K562 (cell line): ENCODE data around the gene RASGRP1. TPM values are rescaled to one million over a fixed set of nuclear protein-coding genes. Genes with fewer than 3 reads are reported as not detected.

Experiments used
- ATAC-seq: fragments of 200-7000 bp; cut with Tn5 transposase; 3 replicates; pipeline ENCODE4 v1.9.1; 2020; ENCODE audit warnings: moderate library complexity
- BruUV-seq: library from RNA; stranded (reverse); fragments of 400-500 nt; replicated peaks from 2 replicates; lab custom pipeline; 2021; lab: Mats Ljungman, UMichigan
- CTCF ChIA-PET: fragments of 300-600 bp; formaldehyde crosslinking; extraction: SDS; loops from one replicate; lab custom pipeline; 2021; ENCODE audit warnings: low intra/inter-chr PET ratio; lab: Yijun Ruan, JAX
- POLR2A ChIA-PET: fragments of 300-600, 350-650 bp; sonication (Branson Sonifier 250); formaldehyde crosslinking; extraction: SDS; loops from one replicate; lab custom pipeline; 2021; ENCODE audit warnings: antibody characterized with exemption, inconsistent platforms; lab: Yijun Ruan, JAX
- DNase-seq, 4 experiments: peaks; one replicate each; pipeline versions ENCODE4 v3.0.0 to v3.0.0-alpha.2; 2011 to 2018; ENCODE audit warnings: low spot score in 3 of 4, mixed read lengths in 3 of 4; ENCODE audit errors: extremely low read depth in 1 of 4
- FAIRE-seq: peaks from 2 replicates; lab custom pipeline; 2011; peaks lifted over from hg19 to GRCh38; lab: Jason Lieb, UNC
- H2AFZ ChIP-seq: 2 replicates; pipeline ENCODE4 v1.6.0; 2011; ENCODE audit warnings: low read depth, low read length, control low read depth, inconsistent platforms
- H3K27ac ChIP-seq: fragments of 200-600 bp; 3 replicates; pipeline ENCODE4 v1.8.0; 2011; ENCODE audit warnings: low read depth, mild to moderate bottlenecking, control low read depth, inconsistent platforms, low read length, moderate library complexity, mixed read lengths; ENCODE audit errors: extremely low read depth
- H3K27me3 ChIP-seq, 2 experiments: fragments of 300-600 bp in 1 of 2; 2 replicates in 1 of 2; 3 replicates in 1 of 2; pipeline versions ENCODE4 v1.6.0 to v1.8.0; 2011; ENCODE audit warnings: inconsistent platforms in 2 of 2, low read length in 2 of 2, mild to moderate bottlenecking in 1 of 2, mixed read lengths in 1 of 2, moderate library complexity in 1 of 2; ENCODE audit not compliant: control insufficient read depth in 2 of 2, insufficient read depth in 2 of 2
- H3K36me3 ChIP-seq: fragments of 300-600 bp; 3 replicates; pipeline ENCODE4 v1.8.0; 2011; ENCODE audit warnings: mild to moderate bottlenecking, low read length, inconsistent platforms; ENCODE audit not compliant: control insufficient read depth, insufficient read depth
- H3K4me1 ChIP-seq, 2 experiments: fragments of 200-600 bp in 1 of 2; replicated peaks in 1 of 2; 2 replicates in 1 of 2; 3 replicates in 1 of 2; pipeline versions ENCODE4 v1.5.1 to v1.8.0; 2011; ENCODE audit warnings: inconsistent platforms in 2 of 2, low read length in 2 of 2, mild to moderate bottlenecking in 1 of 2, mixed read lengths in 1 of 2, moderate library complexity in 1 of 2; ENCODE audit not compliant: control insufficient read depth in 2 of 2, insufficient read depth in 2 of 2
- H3K4me2 ChIP-seq: 2 replicates; pipeline ENCODE4 v1.6.1; 2011; ENCODE audit warnings: low read length, control low read depth, inconsistent platforms, mixed read lengths; ENCODE audit not compliant: insufficient read depth
- H3K4me3 ChIP-seq: fragments of 200-600 bp; sonication (generic), shearing (Covaris generic); 2 replicates; pipeline ENCODE4 v1.5.1; 2016; ENCODE audit warnings: control low read depth, inconsistent platforms
- H3K79me2 ChIP-seq: fragments of 200-600 bp; 3 replicates; pipeline ENCODE4 v1.8.0; 2011; ENCODE audit warnings: low read length, inconsistent platforms; ENCODE audit not compliant: control insufficient read depth, insufficient read depth
- H3K9ac ChIP-seq, 2 experiments: 2 replicates each; pipeline versions ENCODE4 v1.6.0 to v1.6.1; 2011; ENCODE audit warnings: low read depth in 2 of 2, low read length in 2 of 2, control low read depth in 1 of 2, inconsistent platforms in 1 of 2, mild to moderate bottlenecking in 1 of 2, mixed read lengths in 1 of 2; ENCODE audit not compliant: insufficient read depth in 1 of 2
- H3K9me1 ChIP-seq: one replicate; pipeline ENCODE4 v1.6.0; 2011; ENCODE audit warnings: inconsistent platforms, mild to moderate bottlenecking, low read length, moderate library complexity; ENCODE audit not compliant: control insufficient read depth, insufficient read depth
- H3K9me3 ChIP-seq: replicated peaks from 2 replicates; pipeline ENCODE4 v1.5.1; 2011; ENCODE audit warnings: low read depth, low read length, inconsistent platforms; ENCODE audit not compliant: control insufficient read depth, insufficient read depth
- H4K20me1 ChIP-seq: replicated peaks from 2 replicates; pipeline ENCODE4 v1.6.1; 2011; ENCODE audit warnings: low read length, inconsistent platforms, mixed read lengths; ENCODE audit not compliant: control insufficient read depth, insufficient read depth
- DDX20 ChIP-seq: fragments of 450-650 bp; IDR thresholded peaks from 2 replicates; pipeline ENCODE4 v1.6.1; 2016; ENCODE audit warnings: missing genetic modification characterization, low read depth, mild to moderate bottlenecking, missing compliant biosample characterization, moderate library complexity
- FUS ChIP-seq: fragments of 200-400 bp; formaldehyde crosslinking; optimal IDR thresholded peaks from 2 replicates; pipeline ENCODE3; 2017; ENCODE audit warnings: low read depth, low read length
- GABPA ChIP-seq: fragments of 200-800 bp; sonication (Bioruptor generic); conservative IDR thresholded peaks from 2 replicates; pipeline ENCODE4 v1.6.1; 2016; ENCODE audit warnings: low read depth, missing genetic modification characterization, missing compliant biosample characterization
- IFI16 ChIP-seq: fragments of 250-450 bp; sonication (Bioruptor Pico); IDR thresholded peaks from 2 replicates; pipeline ENCODE4 v2.1.2; 2022; ENCODE audit warnings: mild to moderate bottlenecking, inconsistent platforms
- KAT2B ChIP-seq: IDR thresholded peaks from one replicate; pipeline ENCODE4 v1.6.1; 2012; ENCODE audit warnings: low read depth, mild to moderate bottlenecking, control low read depth, inconsistent platforms, low read length, moderate library complexity
- KLF10 ChIP-seq: fragments of 250-450 bp; sonication (Bioruptor Pico); IDR thresholded peaks from 2 replicates; pipeline ENCODE4 v1.6.1; 2021; ENCODE audit warnings: matching md5 sums
- MEIS2 ChIP-seq: fragments of 450-650 bp; IDR thresholded peaks from 2 replicates; pipeline ENCODE4 v1.6.1; 2014; ENCODE audit warnings: mild to moderate bottlenecking; ENCODE audit not compliant: partially characterized antibody
- PBX2 ChIP-seq, 2 experiments: IDR thresholded peaks in 1 of 2; conservative IDR thresholded peaks in 1 of 2; 2 replicates each; pipeline ENCODE4 v1.6.1; 2016; ENCODE audit warnings: low read depth in 2 of 2, mild to moderate bottlenecking in 1 of 2, missing compliant biosample characterization in 1 of 2, missing genetic modification characterization in 1 of 2, moderate library complexity in 1 of 2
- PHF20 ChIP-seq: fragments of 450-650 bp; IDR thresholded peaks from 2 replicates; pipeline ENCODE4 v1.6.1; 2018; ENCODE audit not compliant: partially characterized antibody
- PKNOX1 ChIP-seq: fragments of 450-650 bp; IDR thresholded peaks from 2 replicates; pipeline ENCODE4 v1.6.1; 2016
- TARDBP ChIP-seq: fragments of 450-650 bp; IDR thresholded peaks from 2 replicates; pipeline ENCODE4 v1.6.1; 2016
- TEAD4 ChIP-seq, 2 experiments: sonication (generic) in 1 of 2; formaldehyde crosslinking in 1 of 2; IDR thresholded peaks; 2 replicates each; pipeline versions ENCODE4 v1.6.1 to v1.8.0; 2012 to 2022; ENCODE audit warnings: borderline replicate concordance in 1 of 2, inconsistent platforms in 1 of 2, low read length in 1 of 2, mild to moderate bottlenecking in 1 of 2, missing genetic modification reagents in 1 of 2
- THRA ChIP-seq: fragments of 450-650 bp; IDR thresholded peaks from 2 replicates; pipeline ENCODE4 v1.6.1; 2017; ENCODE audit warnings: mild to moderate bottlenecking, moderate library complexity
- ZNF395 ChIP-seq: fragments of 200-800 bp; sonication (Bioruptor generic); IDR thresholded peaks from 2 replicates; pipeline ENCODE4 v1.6.1; 2017; ENCODE audit warnings: missing genetic modification characterization, missing compliant biosample characterization
- WGBS: fragments of 100-300 bp; shearing (Covaris generic); methylation state at CpG from one replicate; pipeline ENCODE4 v1.1.6; 2016; ENCODE audit warnings: low coverage, mixed read lengths; ENCODE audit not compliant: insufficient coverage; ENCODE audit errors: missing lambda C conversion rate; 5-methylcytosine and 5-hydroxymethylcytosine counted together
- in situ Hi-C: fragments of 300-500 bp; cut with MboI; formaldehyde crosslinking; loops from 4 replicates; pipeline ENCODE4 v1.15.0; 2018; ENCODE audit warnings: inconsistent platforms, mixed read lengths
- intact Hi-C: fragments of 100-400 bp; cut with micrococcal nuclease; formaldehyde crosslinking; loops from 2 replicates; pipeline ENCODE4 v1.14.2; 2022
- polyA plus RNA-seq, 8 experiments: library from polyadenylated mRNA; depleted of rRNA in 4 of 8; stranded (reverse) in 5 of 8; unstranded in 3 of 8; fragments of >200 nt; fragmentation: Nextera tagmentation in 2 of 8; fragmentation: Illumina TruSeq in 1 of 8; extraction: Ambion mirVana in 2 of 8; extraction: Trizol in 1 of 8; gene quantifications; 2 replicates each; pipeline versions ENCODE4 v1.2.1 to v1.2.3, GENCODE V29; 2011 to 2014; ENCODE audit warnings: inconsistent platforms in 1 of 8, missing spikeins in 1 of 8
- total RNA-seq, 7 experiments: library from RNA; depleted of rRNA in 6 of 7; stranded (reverse); fragments of >200 nt in 6 of 7; fragmentation: Illumina TruSeq in 2 of 7; extraction: Trizol in 2 of 7; gene quantifications; 2 replicates each; pipeline versions ENCODE4 v1.2.1 to v1.2.3, GENCODE V29; 2011 to 2021; ENCODE audit warnings: low replicate concordance in 1 of 7

Gene RASGRP1
- total and polyA plus RNA-seq, 9 of the 15 experiments (the other 6 are each of a cell fraction or from before 2014, with no cell fraction given), result 0.14 to 0.72 (median 0.31) TPM

GRCh38 chr15:38602910-38603670, 38.5 kb upstream of the RASGRP1 start:
- no peak overlapping the region; the same call in 1 of the 3 replicates for H3K27ac ChIP-seq
- peak; percentile 37 for FAIRE-seq
- H3K79me2 ChIP-seq, result no peaks in the 10 kb centered on the region
- intact Hi-C loops, result loop anchor here (2.0 kb wide), 1 partner anchor 38 kb away; the partner anchor contains the start of gene RASGRP1
- CTCF ChIA-PET, result no interaction called here
- H3K9me3 ChIP-seq, result no peaks in the 10 kb centered on the region
- H3K36me3 ChIP-seq, result no peaks in the 10 kb centered on the region
- no peak for ATAC-seq
- H3K4me3 ChIP-seq, result no peak overlapping the region
- no peaks in the 10 kb centered on the region for H4K20me1 ChIP-seq
- H3K4me2 ChIP-seq, result no peak overlapping the region; the same call in 1 of the 2 replicates
- no TSS peak for BruUV-seq
- H3K4me1 ChIP-seq, result peaks cover 26 to 43% of the 10 kb centered on the region in 2 experiments; a peak in 4 of 5 replicates
- peak overlapping the region; percentile 33 to 57; a peak in 1 of 4 replicates for H3K9ac ChIP-seq
- 74% methylated on average over 7 of the region's 7 CpGs for WGBS
- no peaks in the 10 kb centered on the region for H3K9me1 ChIP-seq
- in situ Hi-C loops, result no loop called here
- peak in 1 of 4 experiments; percentile 43 for DNase-seq
- no peak for TF ChIP-seq IFI16
- no peak for TF ChIP-seq FUS
- no peak for TF ChIP-seq TARDBP
- no peak for TF ChIP-seq DDX20 (tag)
- no peak for TF ChIP-seq PBX2 (CRISPR knock-in tag; IDR thresholded peaks at IDR 0.05; ENCODE audit: low read depth)
- TF ChIP-seq PBX2 (tag; conservative IDR thresholded peaks at IDR 0.05; ENCODE audit: low read depth), result peak; percentile 67
- no peak for TF ChIP-seq ZNF395 (CRISPR knock-in tag)
- no peak for TF ChIP-seq GABPA (tag)
- TF ChIP-seq THRA, result no peak
- TF ChIP-seq PHF20, result no peak
- peak; percentile 73 for TF ChIP-seq MEIS2
- peak; percentile 75 for TF ChIP-seq PKNOX1
- TF ChIP-seq KLF10, result no peak
- TF ChIP-seq TEAD4 (IDR thresholded peaks at IDR 0.05; ENCODE audit: low read length), result no peak
- TF ChIP-seq TEAD4 (CRISPR knock-in tag; IDR thresholded peaks at IDR 0.05; ENCODE audit: borderline replicate concordance), result no peak
- no peak for TF ChIP-seq KAT2B
- POLR2A ChIA-PET, result interaction anchor here (0.6 to 0.9 kb wide), 3 partner anchors 9 to 46 kb away, joined by 3 to 5 read pairs (median 4); no protein-coding TSS in a partner anchor
- peak overlapping the region; percentile 35 for H2AFZ ChIP-seq
- H3K27me3 ChIP-seq, result no peaks in the 10 kb centered on the region
